Measurements from ENCODE around the gene ARID3B.

- no peak for TF ChIP-seq CTCF (conservative IDR thresholded peaks at IDR 0.05; ENCODE audit: low read length)
- TF ChIP-seq EZH2phosphoT487 (IDR thresholded peaks at IDR 0.05; ENCODE audit: borderline replicate concordance, low read depth, low read length) = no peak
These were observed 70.8 kb downstream of the ARID3B start for GRCh38 chr15:74611834-74612233.
